22Rv1 (cell line): ENCODE data around the gene ITGB1BP1.

ENCODE experiments used
- H3K27ac ChIP-seq: fragments of 450-650 bp; 2 replicates; pipeline ENCODE4 v1.5.1; 2017
- CTCF ChIP-seq: fragments of 450-650 bp; IDR thresholded peaks from 2 replicates; pipeline ENCODE4 v1.5.1; 2017; ENCODE audit warnings: mild to moderate bottlenecking
- ZFX ChIP-seq: fragments of 450-650 bp; IDR thresholded peaks from 2 replicates; pipeline ENCODE4 v1.6.1; 2017; ENCODE audit warnings: antibody characterized with exemption, borderline replicate concordance

Gene ITGB1BP1

GRCh38 chr2:9406529-9407362, 16.6 kb downstream of the ITGB1BP1 start:
- H3K27ac ChIP-seq, result no peak overlapping the region
- TF ChIP-seq CTCF (no peak), ZFX (no peak)

GRCh38 chr2:9405636-9406035, 17.7 kb downstream of the ITGB1BP1 start:
- TF ChIP-seq ZFX (no peak), CTCF (no peak)
- no peak overlapping the region for H3K27ac ChIP-seq

DNA sequence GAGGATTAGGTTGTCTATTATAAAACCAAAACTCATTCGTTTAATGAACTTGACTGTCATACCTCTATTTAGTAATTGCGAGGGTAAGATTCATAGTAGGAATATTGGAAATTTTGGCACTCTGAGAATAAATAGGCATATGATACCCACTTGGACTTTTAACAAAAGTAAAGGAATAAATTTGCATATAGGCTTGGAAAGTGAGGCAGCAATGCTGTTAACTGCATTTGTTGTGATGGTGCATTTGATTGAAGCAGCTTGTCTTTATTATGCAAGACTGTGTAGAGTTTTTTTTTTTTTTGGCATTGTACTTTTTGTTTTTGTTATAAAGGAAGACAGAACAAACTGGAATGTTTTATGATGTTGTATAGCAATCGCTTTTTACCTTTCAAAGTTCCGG, 18.9 kb downstream of the ITGB1BP1 start:
- H3K27ac ChIP-seq, result no peak overlapping the region
- no peak for TF ChIP-seq CTCF
- no peak for TF ChIP-seq ZFX

GRCh38 chr2:9403924-9404323, 19.4 kb downstream of the ITGB1BP1 start:
- TF ChIP-seq ZFX (no peak), CTCF (no peak)
- H3K27ac ChIP-seq, result no peak overlapping the region

DNA sequence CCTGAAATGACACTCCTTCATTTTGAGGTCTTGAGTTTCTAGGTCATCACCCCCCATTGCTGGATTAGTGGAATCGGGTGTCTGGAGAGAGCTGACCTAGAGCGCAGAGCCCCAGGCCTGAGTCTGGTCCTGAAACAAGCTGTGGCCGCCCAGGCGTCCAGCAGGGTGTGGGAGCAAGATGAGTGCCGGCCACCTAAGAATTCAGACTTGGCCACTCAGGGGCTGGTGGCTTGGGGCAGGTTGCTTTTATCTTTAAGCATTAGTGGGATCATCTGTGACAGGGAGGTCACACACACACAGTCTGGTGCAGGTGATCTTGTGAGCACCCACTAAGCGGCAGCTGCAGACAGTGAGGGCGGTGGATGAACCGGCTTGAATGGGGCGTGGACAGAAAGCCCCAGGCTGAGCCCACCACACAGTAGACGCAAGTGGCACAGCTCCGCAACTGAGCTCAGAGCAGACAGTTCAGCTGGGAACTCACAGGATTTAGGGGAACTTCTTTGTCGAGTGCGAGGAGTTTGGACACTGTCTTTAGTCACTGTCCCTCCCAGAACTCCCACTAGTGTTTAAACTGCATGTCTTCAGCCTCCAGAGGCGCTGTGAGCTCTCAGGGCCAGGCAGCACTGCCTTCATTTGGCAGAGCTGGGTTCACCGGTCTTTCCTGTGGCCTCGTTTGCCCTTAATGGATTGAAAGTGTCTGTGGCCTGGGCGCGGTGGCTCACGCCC, 21.5 kb downstream of the ITGB1BP1 start:
- TF ChIP-seq ZFX (no peak), CTCF (0 out of 2 replicates have a peak, but pooled peaks have one; percentile 5)
- H3K27ac ChIP-seq, result no peak overlapping the region

- H3K27ac ChIP-seq, result no peak overlapping the region
- no peak for TF ChIP-seq ZFX
- no peak for TF ChIP-seq CTCF
Observed at GRCh38 chr2:9401059-9401547, 22.2 kb downstream of the ITGB1BP1 start.
